Cardiac fibroblast (primary cell): Measurements from ENCODE around the gene ZXDC.
A peak's percentile ranks its signal among the peaks of the same experiment; 100 is the strongest.

Source experiments
- DNase-seq, 2 donors: peaks; one replicate each; pipeline versions ENCODE4 v3.0.0 to v3.0.0-alpha.2; 2010; ENCODE audit warnings: low read depth in 2 of 2
- H3K4me3 ChIP-seq, 2 donors: replicated peaks in 1 of 2; 1 replicate in 1 of 2; 2 replicates in 1 of 2; pipeline ENCODE4 v1.5.1; 2011; ENCODE audit warnings: low read depth in 2 of 2, low read length in 2 of 2, mild to moderate bottlenecking in 2 of 2, moderate library complexity in 1 of 2
- TF ChIP-seq, protein P1 (sequence below): IDR thresholded peaks from one replicate; pipeline ENCODE4 v1.5.1; 2011; ENCODE audit warnings: low read depth, mild to moderate bottlenecking, low read length, inconsistent platforms

Gene ZXDC

DNA sequence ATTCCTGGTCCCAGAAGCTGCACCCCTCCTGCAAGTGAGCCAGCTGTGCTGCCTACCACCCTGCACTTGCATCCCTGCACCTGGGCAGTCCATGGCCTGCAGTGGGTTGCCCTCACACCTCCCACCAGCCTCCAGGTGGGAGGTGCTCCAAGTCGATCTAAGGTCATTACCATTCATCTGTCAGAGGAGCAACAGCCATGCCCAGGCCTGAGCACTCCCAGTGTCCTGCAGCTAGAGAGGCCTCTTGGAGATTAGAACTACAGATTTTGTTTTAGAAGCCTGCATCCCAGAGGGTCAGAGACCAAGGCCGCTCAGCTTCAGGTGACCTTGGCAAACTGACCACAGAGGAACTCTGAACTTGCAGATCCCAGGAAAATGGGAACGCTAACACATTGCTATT, 9.0 kb upstream of the ZXDC start:
- TF ChIP-seq, protein P1, sequence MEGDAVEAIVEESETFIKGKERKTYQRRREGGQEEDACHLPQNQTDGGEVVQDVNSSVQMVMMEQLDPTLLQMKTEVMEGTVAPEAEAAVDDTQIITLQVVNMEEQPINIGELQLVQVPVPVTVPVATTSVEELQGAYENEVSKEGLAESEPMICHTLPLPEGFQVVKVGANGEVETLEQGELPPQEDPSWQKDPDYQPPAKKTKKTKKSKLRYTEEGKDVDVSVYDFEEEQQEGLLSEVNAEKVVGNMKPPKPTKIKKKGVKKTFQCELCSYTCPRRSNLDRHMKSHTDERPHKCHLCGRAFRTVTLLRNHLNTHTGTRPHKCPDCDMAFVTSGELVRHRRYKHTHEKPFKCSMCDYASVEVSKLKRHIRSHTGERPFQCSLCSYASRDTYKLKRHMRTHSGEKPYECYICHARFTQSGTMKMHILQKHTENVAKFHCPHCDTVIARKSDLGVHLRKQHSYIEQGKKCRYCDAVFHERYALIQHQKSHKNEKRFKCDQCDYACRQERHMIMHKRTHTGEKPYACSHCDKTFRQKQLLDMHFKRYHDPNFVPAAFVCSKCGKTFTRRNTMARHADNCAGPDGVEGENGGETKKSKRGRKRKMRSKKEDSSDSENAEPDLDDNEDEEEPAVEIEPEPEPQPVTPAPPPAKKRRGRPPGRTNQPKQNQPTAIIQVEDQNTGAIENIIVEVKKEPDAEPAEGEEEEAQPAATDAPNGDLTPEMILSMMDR: no peak
- DNase-seq: no peak
- H3K4me3 ChIP-seq: no peak overlapping the region

DNA sequence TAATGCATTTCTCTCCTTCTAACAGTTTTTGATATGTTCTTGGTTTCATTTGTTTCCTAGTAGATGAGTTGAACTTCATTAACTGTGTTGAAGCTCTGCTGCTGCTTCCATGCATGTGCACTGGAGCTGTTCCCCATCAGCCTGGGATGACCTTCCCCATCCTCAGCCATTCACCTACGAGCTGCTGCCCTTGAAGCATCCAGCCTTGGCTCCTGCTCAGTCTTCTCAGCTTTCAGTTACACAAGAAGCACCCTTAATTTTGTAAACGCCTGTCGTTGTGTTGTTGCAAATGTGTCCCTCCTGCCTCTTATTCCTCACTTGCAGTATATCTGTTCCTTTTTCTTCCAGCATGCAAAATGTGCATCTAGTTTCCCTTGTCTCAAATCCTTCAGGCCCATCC, 8.5 kb upstream of the ZXDC start:
- H3K4me3 ChIP-seq: no peak overlapping the region
- DNase-seq: no peak
- TF ChIP-seq, protein P1: no peak

DNA sequence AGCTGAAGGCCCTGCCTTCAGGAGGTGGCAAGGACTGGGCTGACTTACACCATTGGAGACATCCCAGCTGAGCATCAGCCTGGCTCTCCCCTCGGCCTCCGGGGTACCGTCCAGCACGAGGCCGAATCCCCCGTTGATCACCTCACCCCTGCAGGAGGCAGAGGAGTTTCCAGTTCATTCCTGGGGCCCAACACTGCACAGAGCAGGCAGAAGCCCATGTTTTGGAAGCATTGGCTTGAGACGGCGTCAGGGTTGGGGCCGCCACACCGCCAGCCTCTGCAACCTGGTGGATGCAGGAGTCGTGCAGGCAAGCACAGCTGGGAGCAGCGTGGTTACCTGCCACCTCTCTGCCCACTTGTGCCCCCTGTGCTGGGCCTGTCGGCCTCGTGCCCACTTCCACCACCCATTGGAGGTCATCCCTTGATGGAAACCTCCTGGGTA, 7.7 kb upstream of the ZXDC start:
- TF ChIP-seq, protein P1: no peak
- DNase-seq: no peak
- H3K4me3 ChIP-seq: no peak overlapping the region

DNA sequence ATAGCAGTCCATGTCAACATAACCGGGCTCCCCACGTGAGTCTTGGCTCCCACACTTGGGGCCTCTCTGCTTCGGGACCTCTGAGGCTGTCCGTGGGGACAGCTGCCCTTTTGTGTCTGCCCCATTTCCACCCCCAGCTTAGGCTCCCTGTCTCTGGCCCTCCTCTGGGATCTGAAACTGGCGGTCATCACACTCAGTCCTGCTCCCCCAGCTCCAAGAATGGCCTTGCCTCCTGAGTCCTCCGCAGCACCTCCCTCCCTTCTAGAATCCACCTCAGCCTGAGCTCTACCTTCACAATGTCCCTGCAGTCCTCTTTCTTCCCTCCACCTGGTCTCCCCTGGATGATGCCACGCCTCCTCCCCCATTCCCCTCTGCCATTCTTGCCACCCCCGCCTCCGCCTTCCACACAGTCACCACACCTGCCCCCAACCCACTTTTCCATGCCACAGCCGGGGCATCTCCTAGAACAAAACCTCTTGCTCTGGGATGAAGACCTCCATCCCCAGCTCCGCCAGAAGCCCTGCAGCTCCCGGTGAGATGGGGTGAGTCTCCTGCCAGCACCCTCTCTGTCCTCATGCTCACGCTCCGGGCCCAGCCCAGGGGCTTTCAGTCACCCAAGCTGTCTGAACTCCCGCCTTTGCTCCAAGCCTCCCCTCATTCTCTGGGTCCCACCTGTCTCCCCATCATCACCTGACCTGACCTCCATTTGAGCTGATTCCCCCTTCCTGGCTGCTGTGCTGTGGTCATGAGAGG, 7.0 kb upstream of the ZXDC start:
- H3K4me3 ChIP-seq: no peak overlapping the region
- TF ChIP-seq, protein P1: no peak
- no peak for DNase-seq

DNA sequence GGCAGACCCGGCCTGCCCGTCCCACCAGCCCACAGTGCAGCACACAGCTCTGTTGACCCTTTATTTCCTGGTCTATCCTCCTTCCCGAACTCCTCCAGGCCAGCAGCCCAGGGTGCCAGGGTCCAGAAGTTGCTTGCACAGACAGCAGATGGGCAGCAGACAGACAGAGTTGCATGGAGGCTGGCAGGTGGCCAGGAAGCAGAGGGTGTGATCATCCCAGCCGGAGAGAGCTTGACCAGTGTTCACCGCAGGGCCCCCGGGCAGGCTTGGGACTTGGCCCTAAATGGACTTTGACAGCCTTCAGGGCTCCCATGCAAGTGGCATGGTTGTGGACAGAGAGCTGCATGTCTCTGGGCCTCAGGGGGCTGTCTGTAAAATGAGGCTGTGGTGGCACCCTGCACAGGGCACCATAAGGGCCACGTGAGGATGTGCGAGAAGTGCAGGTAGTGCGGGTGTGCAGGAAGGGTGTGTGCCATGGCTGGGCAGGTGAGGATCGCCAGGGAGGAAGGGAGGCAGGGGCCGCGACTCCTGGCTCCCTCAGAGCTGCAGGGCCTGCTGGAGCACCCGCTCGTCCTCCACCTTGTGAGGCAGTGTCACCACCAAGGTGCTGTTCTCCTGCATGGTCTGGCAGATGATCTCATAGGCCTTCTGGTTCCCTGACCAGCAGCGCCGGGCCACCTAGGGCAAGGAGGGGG, 6.3 kb upstream of the ZXDC start:
- TF ChIP-seq, protein P1: no peak
- no peak overlapping the region for H3K4me3 ChIP-seq
- peak; percentile 37 to 40 for DNase-seq

DNA sequence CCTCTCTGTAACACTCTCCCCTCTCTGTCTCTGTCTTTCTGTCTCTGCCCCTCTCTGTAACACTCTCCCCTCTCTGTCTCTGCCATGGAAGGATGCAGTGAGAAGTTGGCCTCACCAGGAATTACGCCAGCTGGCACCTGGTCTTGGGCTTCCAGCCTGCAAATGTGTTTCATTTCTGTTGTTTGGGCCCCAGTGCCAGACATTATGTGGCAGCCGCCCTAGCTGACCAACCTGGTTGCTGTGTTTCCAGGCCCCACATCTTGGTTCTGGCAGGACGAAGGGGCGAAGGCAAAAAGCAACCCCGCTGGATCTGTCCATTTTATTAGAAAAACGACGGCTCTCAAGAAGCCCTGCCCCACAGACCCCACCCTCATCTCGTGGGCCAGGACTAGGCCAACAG, 5.2 kb upstream of the ZXDC start:
- DNase-seq: peak in 1 of 2 donors; percentile 18
- TF ChIP-seq, protein P1: no peak
- no peak overlapping the region for H3K4me3 ChIP-seq
